ENCODE data around the gene ACOX3. TPM values are rescaled to one million over a fixed set of nuclear protein-coding genes. Genes with fewer than 3 reads are reported as not detected.

The ACOX3 gene
- total RNA-seq, 4 donors from 2014 or later = 18.7 to 104 (median 31.3) TPM

DNA sequence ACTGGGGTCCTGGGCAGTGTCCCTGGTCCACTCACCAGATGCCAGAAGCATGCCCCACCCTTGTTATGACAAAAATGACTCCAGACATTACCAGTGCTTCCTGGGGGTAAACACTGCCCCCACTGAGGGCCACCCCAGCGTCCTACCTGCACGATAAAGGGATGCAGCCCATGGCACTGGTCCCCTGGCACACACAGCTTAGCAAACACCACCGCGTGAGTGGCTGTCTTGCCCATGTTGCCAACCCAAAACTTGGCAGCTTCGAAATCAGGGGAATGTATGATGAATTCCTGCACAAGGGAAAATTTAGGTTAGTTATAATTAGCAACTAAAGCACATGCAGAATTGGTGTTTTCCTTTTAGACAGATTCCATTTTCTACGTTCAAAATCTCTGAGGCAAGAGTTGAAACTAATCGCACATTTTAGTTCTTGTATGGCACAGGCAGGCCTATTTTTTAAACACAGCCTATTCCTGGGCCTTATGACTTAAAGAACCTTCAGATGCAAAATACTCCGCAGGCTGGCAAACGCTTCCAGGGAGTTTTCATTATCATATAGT, 30.4 kb downstream of the ACOX3 start:
- 84% methylated on average over 9 of the region's 9 CpGs; no CpG with 5 or more reads in 1 of the 2 donors for WGBS, 2 donors (ENCODE audit: low coverage in 1 of 2)
- Histone ChIP-seq H3K36me3 (peaks cover 0 to 4% (median 2%) of the 10 kb centered on the region in 4 donors), H3K27me3 (no peaks in the 10 kb centered on the region), H3K4me3 (no peak overlapping the region), H3K4me1 (peaks cover 0 to 15% (median 7%) of the 10 kb centered on the region in 4 donors), H3K27ac (peak overlapping the region in 1 of 4 donors; percentile 36), H3K9me3 (no peaks in the 10 kb centered on the region)
- intact Hi-C loops (cut with DNase I; ENCODE audit: low total_unique reads) (no loop called here), in situ Hi-C loops (cut with MboI; ENCODE audit: low pct_ligation_motif_present in 1 of 4, low pct_unique_long_range_greater_than_20kb in 1 of 4, low sequenced_read_pairs in 3 of 4) (loop anchor here in 2 of 4 donors (25.0 kb wide), 2 partner anchors 173 to 248 kb away; partner anchors contain the start of gene ABLIM2 (in 1 of the 2))
- DNase-seq = no peak
- TF ChIP-seq EP300 (IDR thresholded peaks at IDR 0.05; ENCODE audit: low read depth) (no peak), POLR2AphosphoS5 (IDR thresholded peaks at IDR 0.05) (no peak), POLR2A (IDR thresholded peaks at IDR 0.05) (no peak)
- TF ChIP-seq, protein P1, sequence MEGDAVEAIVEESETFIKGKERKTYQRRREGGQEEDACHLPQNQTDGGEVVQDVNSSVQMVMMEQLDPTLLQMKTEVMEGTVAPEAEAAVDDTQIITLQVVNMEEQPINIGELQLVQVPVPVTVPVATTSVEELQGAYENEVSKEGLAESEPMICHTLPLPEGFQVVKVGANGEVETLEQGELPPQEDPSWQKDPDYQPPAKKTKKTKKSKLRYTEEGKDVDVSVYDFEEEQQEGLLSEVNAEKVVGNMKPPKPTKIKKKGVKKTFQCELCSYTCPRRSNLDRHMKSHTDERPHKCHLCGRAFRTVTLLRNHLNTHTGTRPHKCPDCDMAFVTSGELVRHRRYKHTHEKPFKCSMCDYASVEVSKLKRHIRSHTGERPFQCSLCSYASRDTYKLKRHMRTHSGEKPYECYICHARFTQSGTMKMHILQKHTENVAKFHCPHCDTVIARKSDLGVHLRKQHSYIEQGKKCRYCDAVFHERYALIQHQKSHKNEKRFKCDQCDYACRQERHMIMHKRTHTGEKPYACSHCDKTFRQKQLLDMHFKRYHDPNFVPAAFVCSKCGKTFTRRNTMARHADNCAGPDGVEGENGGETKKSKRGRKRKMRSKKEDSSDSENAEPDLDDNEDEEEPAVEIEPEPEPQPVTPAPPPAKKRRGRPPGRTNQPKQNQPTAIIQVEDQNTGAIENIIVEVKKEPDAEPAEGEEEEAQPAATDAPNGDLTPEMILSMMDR (IDR thresholded peaks at IDR 0.05) = no peak

GRCh38 chr4:8409264-8410065, 31.1 kb downstream of the ACOX3 start:
- H3K36me3 ChIP-seq = peaks cover 0 to 4% (median 0%) of the 10 kb centered on the region in 4 donors
- in situ Hi-C loops (cut with MboI; ENCODE audit: low pct_ligation_motif_present in 1 of 4, low pct_unique_long_range_greater_than_20kb in 1 of 4, low sequenced_read_pairs in 3 of 4) = loop anchor here in 3 of 4 donors (10.0 to 25.0 kb wide), 3 partner anchors 165 to 247 kb away; partner anchors contain the start of gene ABLIM2 (in 1 of the 3)
- intact Hi-C loops (cut with DNase I; ENCODE audit: low total_unique reads) = no loop called here
- peak overlapping the region in 1 of 4 donors; percentile 36 for H3K27ac ChIP-seq
- no peak overlapping the region for H3K4me3 ChIP-seq
- H3K9me3 ChIP-seq = no peaks in the 10 kb centered on the region
- no peaks in the 10 kb centered on the region for H3K27me3 ChIP-seq
- 66% methylated on average over 15 of the region's 17 CpGs; no CpG with 5 or more reads in 1 of the 2 donors for WGBS, 2 donors (ENCODE audit: low coverage in 1 of 2)
- peak; percentile 51 for DNase-seq
- TF ChIP-seq, protein P1 (IDR thresholded peaks at IDR 0.05) = no peak
- TF ChIP-seq POLR2A (IDR thresholded peaks at IDR 0.05) = no peak
- no peak for TF ChIP-seq EP300 (IDR thresholded peaks at IDR 0.05; ENCODE audit: low read depth)
- TF ChIP-seq POLR2AphosphoS5 (IDR thresholded peaks at IDR 0.05) = no peak
- H3K4me1 ChIP-seq = peaks cover 0 to 15% (median 7%) of the 10 kb centered on the region in 4 donors

DNA sequence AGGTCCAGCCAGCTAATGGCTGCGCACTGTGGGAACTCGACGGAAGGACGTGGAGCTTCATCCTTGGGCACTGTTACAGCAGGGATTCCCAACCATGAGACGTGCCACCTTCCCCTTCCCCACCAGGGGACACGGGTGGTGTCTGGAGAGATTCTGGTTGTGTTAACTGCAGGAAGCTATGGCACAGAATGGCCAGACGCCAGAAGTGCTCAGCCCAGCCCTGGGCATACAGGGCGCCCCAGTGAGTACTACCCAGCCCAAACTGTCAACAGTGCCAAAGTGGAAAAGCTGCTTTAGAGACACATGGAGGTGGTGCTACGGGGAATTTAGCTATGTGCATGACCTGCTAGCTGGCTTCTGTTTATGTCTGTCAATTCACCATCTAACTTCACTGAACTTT, 32.8 kb downstream of the ACOX3 start:
- intact Hi-C loops (cut with DNase I; ENCODE audit: low total_unique reads) (no loop called here), in situ Hi-C loops (cut with MboI; ENCODE audit: low pct_ligation_motif_present in 1 of 4, low pct_unique_long_range_greater_than_20kb in 1 of 4, low sequenced_read_pairs in 3 of 4) (loop anchor here in 3 of 4 donors (10.0 to 25.0 kb wide), 3 partner anchors 163 to 245 kb away; partner anchors contain the start of gene ABLIM2 (in 1 of the 3))
- H3K4me1 ChIP-seq = peaks cover 0 to 15% (median 8%) of the 10 kb centered on the region in 4 donors
- H3K4me3 ChIP-seq = no peak overlapping the region
- TF ChIP-seq POLR2A (IDR thresholded peaks at IDR 0.05) = no peak
- TF ChIP-seq, protein P1 (IDR thresholded peaks at IDR 0.05) = peak in 1 of 5 experiments; percentile 15
- TF ChIP-seq POLR2AphosphoS5 (IDR thresholded peaks at IDR 0.05) = no peak
- no peak for TF ChIP-seq EP300 (IDR thresholded peaks at IDR 0.05; ENCODE audit: low read depth)
- no peaks in the 10 kb centered on the region for H3K9me3 ChIP-seq
- 84 to 100% methylated on average over 2 to 9 of the region's 9 CpGs for WGBS, 2 donors (ENCODE audit: low coverage in 1 of 2)
- H3K27me3 ChIP-seq = no peaks in the 10 kb centered on the region
- peak overlapping the region in 1 of 4 donors; percentile 25 for H3K27ac ChIP-seq
- DNase-seq = peak; percentile 42
- peaks cover 0 to 2% (median 0%) of the 10 kb centered on the region in 4 donors for H3K36me3 ChIP-seq

- Histone ChIP-seq H3K4me3 (no peak overlapping the region), H3K27me3 (no peaks in the 10 kb centered on the region), H3K9me3 (no peaks in the 10 kb centered on the region), H3K36me3 (peaks cover 0 to 2% (median 0%) of the 10 kb centered on the region in 4 donors), H3K4me1 (peaks cover 0 to 15% (median 9%) of the 10 kb centered on the region in 4 donors), H3K27ac (no peak overlapping the region)
- no peak for DNase-seq
- in situ Hi-C loops (cut with MboI; ENCODE audit: low pct_ligation_motif_present in 1 of 4, low pct_unique_long_range_greater_than_20kb in 1 of 4, low sequenced_read_pairs in 3 of 4) (loop anchor here in 3 of 4 donors (10.0 to 25.0 kb wide), 3 partner anchors 163 to 245 kb away; partner anchors contain the start of gene ABLIM2 (in 1 of the 3)), intact Hi-C loops (cut with DNase I; ENCODE audit: low total_unique reads) (no loop called here)
- WGBS, 2 donors (ENCODE audit: low coverage in 1 of 2) = 96 to 100% methylated on average over 3 to 14 of the region's 14 CpGs
- no peak for TF ChIP-seq POLR2AphosphoS5 (IDR thresholded peaks at IDR 0.05)
- TF ChIP-seq, protein P1 (IDR thresholded peaks at IDR 0.05) = peak in 1 of 5 experiments; percentile 2
- TF ChIP-seq POLR2A (IDR thresholded peaks at IDR 0.05) = no peak
- TF ChIP-seq EP300 (IDR thresholded peaks at IDR 0.05; ENCODE audit: low read depth) = no peak
These were observed 33.2 kb downstream of the ACOX3 start for GRCh38 chr4:8407316-8407715.
